GM12873 (cell line): ENCODE measurements around the gene FIZ1.

Source experiments
- TF ChIP-seq, protein P1 (sequence below): IDR thresholded peaks from 2 replicates; pipeline ENCODE4 v1.5.1; 2012; ENCODE audit warnings: low read depth, mild to moderate bottlenecking, moderate library complexity, low read length, control low read depth; ENCODE audit not compliant: insufficient read depth; ENCODE audit errors: missing control alignments

The FIZ1 gene

DNA sequence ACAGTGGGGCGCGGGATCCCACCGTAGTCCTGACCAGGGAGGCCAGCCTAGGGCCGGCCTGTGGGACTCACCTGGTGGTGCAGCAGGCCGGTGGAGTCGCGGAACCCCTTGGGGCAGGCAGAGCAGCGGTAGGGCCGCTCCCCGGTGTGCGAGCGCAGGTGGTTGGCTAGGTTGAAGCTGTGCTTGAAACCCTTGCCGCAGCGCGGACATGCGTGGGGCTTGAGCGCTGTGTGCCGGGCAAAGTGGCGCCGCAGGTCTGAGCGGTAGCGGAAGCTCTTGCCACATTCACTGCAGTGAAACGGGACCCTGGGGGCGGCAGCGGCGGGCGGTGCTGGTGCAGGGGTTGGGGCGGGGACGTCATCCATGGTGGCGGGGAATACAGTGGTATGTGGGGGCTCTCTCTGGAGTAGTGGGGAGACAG is 1.8 kb downstream of the FIZ1 start:
- TF ChIP-seq, protein P1, sequence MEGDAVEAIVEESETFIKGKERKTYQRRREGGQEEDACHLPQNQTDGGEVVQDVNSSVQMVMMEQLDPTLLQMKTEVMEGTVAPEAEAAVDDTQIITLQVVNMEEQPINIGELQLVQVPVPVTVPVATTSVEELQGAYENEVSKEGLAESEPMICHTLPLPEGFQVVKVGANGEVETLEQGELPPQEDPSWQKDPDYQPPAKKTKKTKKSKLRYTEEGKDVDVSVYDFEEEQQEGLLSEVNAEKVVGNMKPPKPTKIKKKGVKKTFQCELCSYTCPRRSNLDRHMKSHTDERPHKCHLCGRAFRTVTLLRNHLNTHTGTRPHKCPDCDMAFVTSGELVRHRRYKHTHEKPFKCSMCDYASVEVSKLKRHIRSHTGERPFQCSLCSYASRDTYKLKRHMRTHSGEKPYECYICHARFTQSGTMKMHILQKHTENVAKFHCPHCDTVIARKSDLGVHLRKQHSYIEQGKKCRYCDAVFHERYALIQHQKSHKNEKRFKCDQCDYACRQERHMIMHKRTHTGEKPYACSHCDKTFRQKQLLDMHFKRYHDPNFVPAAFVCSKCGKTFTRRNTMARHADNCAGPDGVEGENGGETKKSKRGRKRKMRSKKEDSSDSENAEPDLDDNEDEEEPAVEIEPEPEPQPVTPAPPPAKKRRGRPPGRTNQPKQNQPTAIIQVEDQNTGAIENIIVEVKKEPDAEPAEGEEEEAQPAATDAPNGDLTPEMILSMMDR: no peak

DNA sequence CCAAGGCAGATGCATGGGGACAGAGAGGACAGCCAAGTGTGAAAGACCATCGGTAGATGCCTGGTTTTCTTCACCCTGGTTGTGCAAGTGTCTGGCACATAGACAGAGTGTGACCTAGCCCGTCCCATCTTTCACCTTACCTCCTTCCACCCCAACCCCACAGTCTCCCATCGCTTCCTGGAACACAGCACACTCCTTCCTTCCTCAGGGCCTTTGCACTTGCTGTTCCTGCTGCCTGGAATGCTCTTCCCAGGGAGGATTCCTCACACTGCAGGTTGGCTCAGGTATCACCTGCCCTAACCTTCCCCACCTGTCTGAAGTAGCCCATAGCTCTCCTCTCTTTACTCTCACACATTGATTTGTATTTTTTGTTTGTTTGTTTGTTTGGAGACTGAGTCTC is 3.0 kb downstream of the FIZ1 start:
- TF ChIP-seq, protein P1: no peak

GRCh38 chr19:55594996-55595545 is 4.2 kb downstream of the FIZ1 start:
- TF ChIP-seq, protein P1: no peak

GRCh38 chr19:55593096-55593772 is 6.1 kb downstream of the FIZ1 start:
- TF ChIP-seq, protein P1: no peak

GRCh38 chr19:55592391-55593090 is 6.8 kb downstream of the FIZ1 start:
- TF ChIP-seq, protein P1: no peak

- TF ChIP-seq, protein P1: no peak
Observed at GRCh38 chr19:55591555-55591954, 7.8 kb downstream of the FIZ1 start.

DNA sequence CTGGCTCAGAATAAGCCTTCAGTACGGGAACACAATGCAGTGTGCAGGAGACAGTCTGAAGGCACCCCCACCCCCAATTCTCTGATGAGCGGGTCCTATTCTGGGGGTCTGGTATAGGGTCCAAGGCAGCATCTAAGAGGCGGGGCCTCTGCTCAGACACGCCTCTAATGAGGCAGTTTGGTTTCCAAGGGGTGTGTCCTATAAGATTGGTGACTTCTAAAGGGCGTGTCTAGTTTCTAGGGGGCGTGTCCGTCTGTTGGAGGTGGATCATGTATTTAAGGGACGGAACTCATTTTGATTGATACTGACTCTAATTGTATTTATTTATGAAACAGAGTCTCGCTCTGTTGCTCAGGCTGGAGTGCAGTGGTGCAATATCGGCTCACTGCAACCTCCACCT is 8.7 kb downstream of the FIZ1 start:
- TF ChIP-seq, protein P1: no peak
